Measurements from ENCODE around the gene TSSK6.

DNA sequence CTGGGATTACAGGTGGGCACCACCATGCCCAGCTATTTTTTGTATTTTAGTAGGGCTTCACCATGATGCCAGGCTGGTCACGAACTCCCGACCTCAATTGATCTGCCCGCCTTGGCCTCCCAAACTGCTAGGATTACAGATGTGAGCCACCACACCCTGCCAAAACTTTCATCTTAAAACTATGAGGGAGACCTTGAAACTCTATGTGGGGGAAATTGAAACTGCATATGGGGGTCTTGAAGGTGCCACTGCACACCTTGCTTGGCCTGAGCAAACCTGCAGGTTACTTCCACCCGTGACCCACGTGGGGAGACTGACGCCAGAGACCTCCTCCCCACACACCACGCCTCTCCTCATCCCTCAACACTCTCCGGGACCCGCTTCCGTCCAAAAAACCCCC lies 38.3 kb upstream of the TSSK6 start:
- TF ChIP-seq NFRKB (IDR thresholded peaks at IDR 0.05) = no peak
- TF ChIP-seq SUZ12 (IDR thresholded peaks at IDR 0.05) = no peak
- no peak for TF ChIP-seq FOXA1 (IDR thresholded peaks at IDR 0.05)
- no peak for TF ChIP-seq FOXM1 (IDR thresholded peaks at IDR 0.05; ENCODE audit: borderline replicate concordance)
- no peak for TF ChIP-seq ARNT (IDR thresholded peaks at IDR 0.05)
- TF ChIP-seq FOXK2 (IDR thresholded peaks at IDR 0.05) = no peak
- no peak for TF ChIP-seq SP1 (IDR thresholded peaks at IDR 0.05)
- no peak for TF ChIP-seq BHLHE40 (IDR thresholded peaks at IDR 0.05; ENCODE audit: borderline replicate concordance)
- no peak for TF ChIP-seq L3MBTL2 (conservative IDR thresholded peaks at IDR 0.05)
- TF ChIP-seq CTBP1 (IDR thresholded peaks at IDR 0.05; ENCODE audit: borderline replicate concordance) = no peak
- TF ChIP-seq LEF1 (IDR thresholded peaks at IDR 0.05; ENCODE audit: borderline replicate concordance) = no peak
- TF ChIP-seq TARDBP (IDR thresholded peaks at IDR 0.05) = no peak

All from HEK293T (cell line).